Measurements from ENCODE around the gene TSPAN3.

TSPAN3 gene

GRCh38 chr15:76994971-76995945 is 75.7 kb downstream of the TSPAN3 start, which contains the start of gene PSTPIP1:
Gene PSTPIP1, plus strand, starts transcription at chr15:76995126. Its CDS starts 448 bp downstream, at chr15:76995574.
- H3K4me3 ChIP-seq (ENCODE audit: low read length) = no peak within 1 kb of the TSS
- H3K9me3 ChIP-seq (ENCODE audit: control insufficient read depth, insufficient read depth, low read length) = no peaks in the 10 kb centered on the region
- H3K4me1 ChIP-seq (ENCODE audit: control insufficient read depth, insufficient read depth, low read length) = no peaks in the 10 kb centered on the region
- no peak within 1 kb of the TSS for H3K27ac ChIP-seq (ENCODE audit: low read length)
- no peaks in the 10 kb centered on the region for H3K36me3 ChIP-seq (ENCODE audit: control insufficient read depth, insufficient read depth, low read length)
- no CpG with 5 or more reads among the region's 28 CpGs for WGBS (ENCODE audit: insufficient coverage, insufficient read length)
- no peaks in the 10 kb centered on the region for H3K27me3 ChIP-seq (ENCODE audit: control insufficient read depth, insufficient read depth, low read length)
- DNase-seq (ENCODE audit: low read depth, low spot score) = no peak

- Histone ChIP-seq H3K9me3 (ENCODE audit: control insufficient read depth, insufficient read depth, low read length) (no peaks in the 10 kb centered on the region), H3K27me3 (ENCODE audit: control insufficient read depth, insufficient read depth, low read length) (no peaks in the 10 kb centered on the region), H3K4me1 (ENCODE audit: control insufficient read depth, insufficient read depth, low read length) (no peaks in the 10 kb centered on the region), H3K36me3 (ENCODE audit: control insufficient read depth, insufficient read depth, low read length) (no peaks in the 10 kb centered on the region), H3K27ac (ENCODE audit: low read length) (no peak overlapping the region), H3K4me3 (ENCODE audit: low read length) (no peak overlapping the region)
- no CpG with 5 or more reads among the region's 6 CpGs for WGBS (ENCODE audit: insufficient coverage, insufficient read length)
- no peak for DNase-seq (ENCODE audit: low read depth, low spot score)
These were observed 76.4 kb downstream of the TSPAN3 start for GRCh38 chr15:76994496-76994895.

- no peak overlapping the region for H3K27ac ChIP-seq (ENCODE audit: low read length)
- H3K27me3 ChIP-seq (ENCODE audit: control insufficient read depth, insufficient read depth, low read length) = no peaks in the 10 kb centered on the region
- DNase-seq (ENCODE audit: low read depth, low spot score) = no peak
- H3K4me1 ChIP-seq (ENCODE audit: control insufficient read depth, insufficient read depth, low read length) = no peaks in the 10 kb centered on the region
- no peak overlapping the region for H3K4me3 ChIP-seq (ENCODE audit: low read length)
- WGBS (ENCODE audit: insufficient coverage, insufficient read length) = no CpG with 5 or more reads among the region's 8 CpGs
- no peaks in the 10 kb centered on the region for H3K36me3 ChIP-seq (ENCODE audit: control insufficient read depth, insufficient read depth, low read length)
- no peaks in the 10 kb centered on the region for H3K9me3 ChIP-seq (ENCODE audit: control insufficient read depth, insufficient read depth, low read length)
These were observed 76.9 kb downstream of the TSPAN3 start for GRCh38 chr15:76994001-76994400.

GRCh38 chr15:76993114-76993725 is 77.7 kb downstream of the TSPAN3 start:
- DNase-seq (ENCODE audit: low read depth, low spot score) = no peak
- WGBS (ENCODE audit: insufficient coverage, insufficient read length) = no CpG with 5 or more reads among the region's 6 CpGs
- H3K27me3 ChIP-seq (ENCODE audit: control insufficient read depth, insufficient read depth, low read length) = no peaks in the 10 kb centered on the region
- no peak overlapping the region for H3K27ac ChIP-seq (ENCODE audit: low read length)
- no peaks in the 10 kb centered on the region for H3K36me3 ChIP-seq (ENCODE audit: control insufficient read depth, insufficient read depth, low read length)
- H3K4me1 ChIP-seq (ENCODE audit: control insufficient read depth, insufficient read depth, low read length) = no peaks in the 10 kb centered on the region
- H3K9me3 ChIP-seq (ENCODE audit: control insufficient read depth, insufficient read depth, low read length) = no peaks in the 10 kb centered on the region
- no peak overlapping the region for H3K4me3 ChIP-seq (ENCODE audit: low read length)

GRCh38 chr15:76991741-76992645 is 78.9 kb downstream of the TSPAN3 start:
- DNase-seq (ENCODE audit: low read depth, low spot score) = no peak

More at GRCh38 chr15:76991741-76992645, 78.9 kb downstream of the TSPAN3 start:
- H3K27ac ChIP-seq (ENCODE audit: low read length) = no peak overlapping the region
- H3K36me3 ChIP-seq (ENCODE audit: control insufficient read depth, insufficient read depth, low read length) = no peaks in the 10 kb centered on the region
- H3K27me3 ChIP-seq (ENCODE audit: control insufficient read depth, insufficient read depth, low read length) = no peaks in the 10 kb centered on the region
- H3K4me3 ChIP-seq (ENCODE audit: low read length) = no peak overlapping the region
- H3K4me1 ChIP-seq (ENCODE audit: control insufficient read depth, insufficient read depth, low read length) = no peaks in the 10 kb centered on the region
- WGBS (ENCODE audit: insufficient coverage, insufficient read length) = no CpG with 5 or more reads among the region's 9 CpGs
- no peaks in the 10 kb centered on the region for H3K9me3 ChIP-seq (ENCODE audit: control insufficient read depth, insufficient read depth, low read length)
